CD4-positive, CD25-positive, alpha-beta regulatory T cell (primary cell): ENCODE measurements around the gene CCDC169. TPM values are rescaled to one million over a fixed set of nuclear protein-coding genes. Genes with fewer than 3 reads are reported as not detected.

Experiments used
- ATAC-seq, 2 donors: fragments of 150-1000 bp; cut with Tn5 transposase; one replicate each; pipeline ENCODE4 v1.10.0; 2021; ENCODE audit warnings: low read depth in 2 of 2, moderate number of reproducible peaks in 2 of 2, moderate library complexity in 1 of 2
- DNase-seq, 3 donors: peaks; one replicate each; pipeline versions ENCODE4 v3.0.0 to v3.0.0-alpha.2; 2012 to 2022; ENCODE audit warnings: mixed read lengths in 1 of 3
- H3K27ac ChIP-seq: one replicate; pipeline ENCODE4 v1.7.0; 2013; ENCODE audit warnings: mild to moderate bottlenecking, low read length; ENCODE audit not compliant: insufficient read depth, poor library complexity, severe bottlenecking
- H3K27me3 ChIP-seq: one replicate; pipeline ENCODE4 v1.7.0; 2013; ENCODE audit warnings: low read length; ENCODE audit not compliant: control insufficient read depth, insufficient read depth
- H3K36me3 ChIP-seq: one replicate; pipeline ENCODE4 v1.7.0; 2013; ENCODE audit warnings: mild to moderate bottlenecking, low read length, moderate library complexity; ENCODE audit not compliant: control insufficient read depth, insufficient read depth
- H3K4me1 ChIP-seq: 2 replicates; pipeline ENCODE4 v1.7.0; 2013; ENCODE audit warnings: mild to moderate bottlenecking, low read length; ENCODE audit not compliant: insufficient read depth, control insufficient read depth, poor library complexity, severe bottlenecking
- H3K4me3 ChIP-seq: one replicate; pipeline ENCODE4 v1.7.0; 2013; ENCODE audit warnings: low read depth, mild to moderate bottlenecking, low read length, moderate library complexity
- H3K9me3 ChIP-seq, 2 experiments: 1 replicate in 1 of 2; 2 replicates in 1 of 2; pipeline ENCODE4 v1.7.0; 2013; ENCODE audit warnings: low read length in 2 of 2, mild to moderate bottlenecking in 1 of 2, moderate library complexity in 1 of 2; ENCODE audit not compliant: control insufficient read depth in 2 of 2
- H3K27ac Mint-ChIP-seq, 3 donors: one replicate each; pipeline ENCODE4 v1.8.0; 2020 to 2022; ENCODE audit warnings: mild to moderate bottlenecking in 3 of 3, mixed read lengths in 3 of 3, moderate library complexity in 2 of 3
- H3K27me3 Mint-ChIP-seq: one replicate; pipeline ENCODE4 v1.8.0; 2022; ENCODE audit warnings: mild to moderate bottlenecking, mixed read lengths
- H3K36me3 Mint-ChIP-seq: one replicate; pipeline ENCODE4 v1.8.0; 2020; ENCODE audit warnings: mixed read lengths
- H3K4me1 Mint-ChIP-seq, 4 donors: one replicate each; pipeline ENCODE4 v1.8.0; 2020 to 2022; ENCODE audit warnings: mixed read lengths in 4 of 4, mild to moderate bottlenecking in 1 of 4
- H3K4me3 Mint-ChIP-seq, 4 donors: one replicate each; pipeline ENCODE4 v1.8.0; 2020 to 2022; ENCODE audit warnings: mild to moderate bottlenecking in 4 of 4, mixed read lengths in 4 of 4, moderate library complexity in 3 of 4
- H3K9me3 Mint-ChIP-seq, 7 donors: one replicate each; pipeline ENCODE4 v1.8.0; 2020 to 2022; ENCODE audit warnings: mixed read lengths in 7 of 7, mild to moderate bottlenecking in 3 of 7, moderate library complexity in 2 of 7
- polyA plus RNA-seq, 4 donors: library from polyadenylated mRNA; unstranded; fragments of 300-500 nt; fragmentation: Illumina TruSeq; gene quantifications; one replicate each; pipeline ENCODE4 v1.2.3, GENCODE V29; 2021
- total RNA-seq: library from RNA; stranded (reverse); gene quantifications from one replicate; pipeline ENCODE4 v1.2.3, GENCODE V29; 2022

Gene CCDC169
- total and polyA plus RNA-seq, 5 donors from 2014 or later: not detected

GRCh38 chr13:36193151-36193855 lies 104.3 kb downstream of the CCDC169 start:
- DNase-seq (no peak), ATAC-seq (no peak)
- Mint-ChIP-seq H3K27ac (no peak overlapping the region), H3K36me3 (no peaks in the 10 kb centered on the region), H3K4me1 (no peaks in the 10 kb centered on the region), H3K27me3 (no peaks in the 10 kb centered on the region), H3K4me3 (no peak overlapping the region), H3K9me3 (peaks cover 0 to 17% (median 0%) of the 10 kb centered on the region in 7 donors)
- Histone ChIP-seq H3K4me3 (no peak overlapping the region), H3K9me3 (no peaks in the 10 kb centered on the region), H3K36me3 (no peaks in the 10 kb centered on the region), H3K27ac (no peak overlapping the region), H3K27me3 (no peaks in the 10 kb centered on the region), H3K4me1 (no peaks in the 10 kb centered on the region)

GRCh38 chr13:36192166-36192565 lies 105.4 kb downstream of the CCDC169 start:
- Mint-ChIP-seq H3K27ac (no peak overlapping the region), H3K9me3 (peaks cover 0 to 19% (median 0%) of the 10 kb centered on the region in 7 donors), H3K36me3 (no peaks in the 10 kb centered on the region), H3K4me1 (no peaks in the 10 kb centered on the region), H3K4me3 (no peak overlapping the region), H3K27me3 (no peaks in the 10 kb centered on the region)
- no peak for ATAC-seq
- Histone ChIP-seq H3K4me1 (no peaks in the 10 kb centered on the region), H3K36me3 (no peaks in the 10 kb centered on the region), H3K4me3 (no peak overlapping the region), H3K9me3 (no peaks in the 10 kb centered on the region), H3K27ac (no peak overlapping the region), H3K27me3 (no peaks in the 10 kb centered on the region)
- DNase-seq: no peak

GRCh38 chr13:36190771-36191170 lies 106.8 kb downstream of the CCDC169 start:
- Histone ChIP-seq H3K36me3 (no peaks in the 10 kb centered on the region), H3K27me3 (no peaks in the 10 kb centered on the region), H3K4me3 (no peak overlapping the region), H3K9me3 (no peaks in the 10 kb centered on the region), H3K4me1 (no peaks in the 10 kb centered on the region), H3K27ac (no peak overlapping the region)
- H3K36me3 Mint-ChIP-seq: no peaks in the 10 kb centered on the region
- H3K27me3 Mint-ChIP-seq: no peaks in the 10 kb centered on the region
- H3K4me3 Mint-ChIP-seq: no peak overlapping the region
- H3K4me1 Mint-ChIP-seq: no peaks in the 10 kb centered on the region
- DNase-seq (no peak), ATAC-seq (no peak)
- no peak overlapping the region for H3K27ac Mint-ChIP-seq
- H3K9me3 Mint-ChIP-seq: peaks cover 0 to 19% (median 0%) of the 10 kb centered on the region in 7 donors

- no peak for DNase-seq
- Histone ChIP-seq H3K36me3 (no peaks in the 10 kb centered on the region), H3K27me3 (no peaks in the 10 kb centered on the region), H3K4me1 (no peaks in the 10 kb centered on the region), H3K9me3 (no peaks in the 10 kb centered on the region), H3K4me3 (no peak overlapping the region), H3K27ac (no peak overlapping the region)
- Mint-ChIP-seq H3K36me3 (no peaks in the 10 kb centered on the region), H3K4me1 (no peaks in the 10 kb centered on the region), H3K4me3 (no peak overlapping the region), H3K27me3 (no peaks in the 10 kb centered on the region), H3K27ac (no peak overlapping the region), H3K9me3 (peaks cover 0 to 19% (median 2%) of the 10 kb centered on the region in 7 donors)
- ATAC-seq: no peak
These were observed 109.2 kb downstream of the CCDC169 start for GRCh38 chr13:36188441-36188840.

GRCh38 chr13:36183901-36184300 lies 113.7 kb downstream of the CCDC169 start:
- H3K27ac ChIP-seq: no peak overlapping the region
- H3K9me3 ChIP-seq: no peaks in the 10 kb centered on the region
- H3K27me3 ChIP-seq: no peaks in the 10 kb centered on the region
- H3K4me1 ChIP-seq: no peaks in the 10 kb centered on the region
- H3K4me3 ChIP-seq: no peak overlapping the region
- ATAC-seq (no peak), DNase-seq (no peak)
- Mint-ChIP-seq H3K27me3 (no peaks in the 10 kb centered on the region), H3K27ac (no peak overlapping the region), H3K36me3 (no peaks in the 10 kb centered on the region), H3K4me1 (no peaks in the 10 kb centered on the region), H3K4me3 (no peak overlapping the region), H3K9me3 (peaks cover 0 to 8% (median 4%) of the 10 kb centered on the region in 7 donors)
- H3K36me3 ChIP-seq: no peaks in the 10 kb centered on the region

Other genes starting within 250 kb of the CCDC169 start
- not detected for gene DCLK1, start 166.4 kb downstream of the CCDC169 start, total RNA-seq
- not detected for gene DCLK1, start 166.4 kb downstream of the CCDC169 start, polyA plus RNA-seq
- gene SOHLH2, start 83.3 kb downstream of the CCDC169 start, total RNA-seq: not detected
- gene SOHLH2, start 83.3 kb downstream of the CCDC169 start, polyA plus RNA-seq: not detected
- gene SPART, start 48.6 kb upstream of the CCDC169 start, total RNA-seq: 6.7 TPM
- gene SPART, start 48.6 kb upstream of the CCDC169 start, polyA plus RNA-seq: 10 to 100 TPM; 13.0 to 34.0 (median 27.0) TPM
- not detected for gene CCNA1, start 134.7 kb upstream of the CCDC169 start, total RNA-seq
- gene CCNA1, start 134.7 kb upstream of the CCDC169 start, polyA plus RNA-seq: under 1 TPM in 1 of 4 donors, not detected in 3; 0.14 TPM